Endothelial cell of umbilical vein (primary cell): ENCODE results near the gene MYO9A. TPM values are rescaled to one million over a fixed set of nuclear protein-coding genes. Genes with fewer than 3 reads are reported as not detected.

Experiments used
- BruUV-seq: library from RNA; stranded (reverse); fragments of 400-500 nt; replicated peaks from 2 replicates; lab custom pipeline; 2021; lab: Mats Ljungman, UMichigan
- CTCF ChIA-PET: fragments of 300-600, 350-600 bp; sonication (Branson Sonifier 250); formaldehyde crosslinking; loops from one replicate; lab custom pipeline; 2021; ENCODE audit warnings: antibody characterized with exemption, inconsistent platforms; lab: Charles Lee
- POLR2A ChIA-PET: fragments of 300-600, 350-600 bp; sonication (Branson Sonifier 250); formaldehyde crosslinking; loops from one replicate; lab custom pipeline; 2021; ENCODE audit warnings: antibody characterized with exemption, inconsistent platforms; lab: Charles Lee
- DNase-seq: peaks from one replicate; pipeline ENCODE4 v3.0.0-alpha.2; 2011; ENCODE audit warnings: low read depth, low spot score
- FAIRE-seq: peaks from 2 replicates; lab custom pipeline; 2011; peaks lifted over from hg19 to GRCh38; lab: Jason Lieb, UNC
- H2AFZ ChIP-seq: 2 replicates; pipeline ENCODE4 v1.6.0; 2012; ENCODE audit warnings: low read depth, low read length, control low read depth, inconsistent platforms
- H3K27ac ChIP-seq: 2 replicates; pipeline ENCODE4 v1.5.1; 2011; ENCODE audit warnings: low read depth, mild to moderate bottlenecking, control low read depth, low read length, moderate library complexity; ENCODE audit not compliant: insufficient read depth
- H3K27me3 ChIP-seq, 2 experiments: 2 replicates each; pipeline versions ENCODE4 v1.6.0 to v1.6.1; 2011; ENCODE audit warnings: low read length in 2 of 2, mixed read lengths in 1 of 2; ENCODE audit not compliant: control insufficient read depth in 2 of 2, insufficient read depth in 2 of 2
- H3K36me3 ChIP-seq, 2 experiments: 2 replicates in 1 of 2; 3 replicates in 1 of 2; pipeline ENCODE4 v1.5.1; 2011; ENCODE audit warnings: low read length in 2 of 2, mild to moderate bottlenecking in 1 of 2, moderate library complexity in 1 of 2; ENCODE audit not compliant: control insufficient read depth in 2 of 2, insufficient read depth in 2 of 2; ENCODE audit errors: extremely low read depth in 1 of 2
- H3K4me1 ChIP-seq: 3 replicates; pipeline ENCODE4 v1.5.1; 2011; ENCODE audit warnings: mild to moderate bottlenecking, low read length; ENCODE audit not compliant: control insufficient read depth, insufficient read depth; ENCODE audit errors: extremely low read depth
- H3K4me2 ChIP-seq: 2 replicates; pipeline ENCODE4 v1.6.1; 2011; ENCODE audit warnings: low read length, control low read depth, mixed read lengths; ENCODE audit not compliant: insufficient read depth
- H3K4me3 ChIP-seq, 3 experiments: fragments of 200-600 bp in 1 of 3; sonication (generic), shearing (Covaris generic) in 1 of 3; replicated peaks in 1 of 3; 2 replicates each; pipeline ENCODE4 v1.5.1; 2011 to 2016; ENCODE audit warnings: control low read depth in 3 of 3, low read length in 3 of 3, mild to moderate bottlenecking in 2 of 3, inconsistent platforms in 1 of 3, low read depth in 1 of 3, moderate library complexity in 1 of 3; ENCODE audit not compliant: insufficient read depth in 1 of 3
- H3K79me2 ChIP-seq: 2 replicates; pipeline ENCODE4 v1.6.0; 2012; ENCODE audit warnings: low read length, inconsistent platforms; ENCODE audit not compliant: control insufficient read depth, insufficient read depth
- H3K9ac ChIP-seq: replicated peaks from 2 replicates; pipeline ENCODE3; 2011; ENCODE audit warnings: low read length, control low read depth; ENCODE audit not compliant: insufficient read depth; ENCODE audit errors: extremely low read depth
- H3K9me1 ChIP-seq: replicated peaks from 3 replicates; pipeline ENCODE4 v1.6.0; 2011; ENCODE audit warnings: mild to moderate bottlenecking, low read length; ENCODE audit not compliant: control insufficient read depth, insufficient read depth; ENCODE audit errors: extremely low read depth
- H3K9me3 ChIP-seq: replicated peaks from 2 replicates; pipeline ENCODE4 v1.5.1; 2012; ENCODE audit warnings: low read length, inconsistent platforms; ENCODE audit not compliant: control insufficient read depth, insufficient read depth
- H4K20me1 ChIP-seq: replicated peaks from 2 replicates; pipeline ENCODE3; 2011; ENCODE audit warnings: mild to moderate bottlenecking, low read length; ENCODE audit not compliant: control insufficient read depth, insufficient read depth; ENCODE audit errors: extremely low read depth
- CTCF ChIP-seq, 2 donors: IDR thresholded peaks; 1 replicate in 1 of 2; 2 replicates in 1 of 2; pipeline ENCODE4 v1.5.1; 2011; ENCODE audit warnings: low read length in 2 of 2, mild to moderate bottlenecking in 2 of 2, moderate library complexity in 2 of 2, control low read depth in 1 of 2, inconsistent platforms in 1 of 2, low read depth in 1 of 2; ENCODE audit not compliant: insufficient read depth in 1 of 2; ENCODE audit errors: extremely low read depth in 1 of 2
- EZH2 ChIP-seq: IDR thresholded peaks from 2 replicates; pipeline ENCODE4 v1.6.1; 2012; ENCODE audit warnings: borderline replicate concordance, low read depth, mild to moderate bottlenecking, moderate library complexity, low read length, inconsistent platforms; ENCODE audit not compliant: severe bottlenecking
- FOS ChIP-seq: IDR thresholded peaks from 2 replicates; pipeline ENCODE4 v1.6.1; 2011; ENCODE audit warnings: mild to moderate bottlenecking, low read length, moderate library complexity, borderline replicate concordance; ENCODE audit not compliant: insufficient read depth
- GATA2 ChIP-seq: IDR thresholded peaks from 2 replicates; pipeline ENCODE4 v1.7.0; 2011; ENCODE audit warnings: low read depth, mild to moderate bottlenecking, moderate library complexity, mixed read lengths, low read length; ENCODE audit not compliant: insufficient read length, insufficient read depth
- JUN ChIP-seq: IDR thresholded peaks from 2 replicates; pipeline ENCODE4 v1.6.1; 2011; ENCODE audit warnings: borderline replicate concordance, low read depth; ENCODE audit not compliant: insufficient read length, insufficient read depth
- MYC ChIP-seq: IDR thresholded peaks from one replicate; pipeline ENCODE4 v1.6.1; 2011; ENCODE audit warnings: mild to moderate bottlenecking, low read depth, low read length
- POLR2A ChIP-seq: IDR thresholded peaks from 2 replicates; pipeline ENCODE4 v1.6.1; 2012; ENCODE audit warnings: low read depth, mild to moderate bottlenecking, control low read depth, low read length
- POLR2AphosphoS5 ChIP-seq: IDR thresholded peaks from 2 replicates; pipeline ENCODE4 v1.6.1; 2012; ENCODE audit warnings: low read depth, mild to moderate bottlenecking, control low read depth, low read length, moderate library complexity; ENCODE audit not compliant: insufficient read depth
- dilution Hi-C: fragments of 300-500 bp; cut with MboI; formaldehyde crosslinking; loops from one replicate; pipeline ENCODE4 v1.15.0; 2019; ENCODE audit warnings: low sequenced_read_pairs; ENCODE audit not compliant: extremely low pct_ligation_motif_present
- intact Hi-C: fragments of 100-400 bp; cut with micrococcal nuclease; formaldehyde crosslinking; loops from one replicate; pipeline ENCODE4 v1.10.0; 2022
- polyA plus RNA-seq, 4 experiments: library from polyadenylated mRNA; depleted of rRNA in 3 of 4; stranded (reverse) in 3 of 4; unstranded in 1 of 4; fragments of >200 nt; gene quantifications; 2 replicates each; pipeline versions ENCODE4 v1.2.1 to v1.2.3, GENCODE V29; 2011 to 2012; ENCODE audit warnings: missing spikeins in 1 of 4
- total RNA-seq: library from RNA; stranded (reverse); gene quantifications from 2 replicates; pipeline ENCODE4 v1.2.3, GENCODE V29; 2021
- TF ChIP-seq, protein P1 (sequence below): IDR thresholded peaks from 2 replicates; pipeline ENCODE4 v1.6.1; 2011; ENCODE audit not compliant: insufficient read depth, insufficient read length

Gene MYO9A
- total and polyA plus RNA-seq, 2 donors (not counting 3 experiments of a cell fraction or from before 2014, with no cell fraction given) = 6.4 to 30.3 TPM

- no peak overlapping the region for H3K9ac ChIP-seq
- no peaks in the 10 kb centered on the region for H4K20me1 ChIP-seq
- H3K4me3 ChIP-seq = no peak overlapping the region
- H3K9me3 ChIP-seq = no peaks in the 10 kb centered on the region
- no peak for DNase-seq
- FAIRE-seq = no peak
- dilution Hi-C loops (no loop called here), intact Hi-C loops (no loop called here)
- H3K36me3 ChIP-seq = no peaks in the 10 kb centered on the region
- CTCF ChIA-PET = interaction anchor here (1.0 to 2.0 kb wide), 3 partner anchors 11 to 23 kb away, joined by 3 to 6 read pairs (median 3); no protein-coding TSS in a partner anchor
- BruUV-seq = no TSS peak
- no peak overlapping the region for H3K27ac ChIP-seq
- TF ChIP-seq JUN (no peak), GATA2 (no peak), MYC (no peak), CTCF (IDR thresholded peaks at IDR 0.05; ENCODE audit: extremely low read depth in 1 of 2, insufficient read depth in 1 of 2, low read depth in 1 of 2, low read length in 2 of 2) (no peak), POLR2A (no peak), POLR2AphosphoS5 (no peak), EZH2 (no peak), FOS (no peak)
- TF ChIP-seq, protein P1, sequence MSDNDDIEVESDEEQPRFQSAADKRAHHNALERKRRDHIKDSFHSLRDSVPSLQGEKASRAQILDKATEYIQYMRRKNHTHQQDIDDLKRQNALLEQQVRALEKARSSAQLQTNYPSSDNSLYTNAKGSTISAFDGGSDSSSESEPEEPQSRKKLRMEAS = no peak
- no peak overlapping the region for H3K4me2 ChIP-seq
- POLR2A ChIA-PET = no interaction called here
- H3K4me1 ChIP-seq = no peaks in the 10 kb centered on the region
- no peak overlapping the region for H2AFZ ChIP-seq
- H3K79me2 ChIP-seq = no peaks in the 10 kb centered on the region
- H3K9me1 ChIP-seq = no peaks in the 10 kb centered on the region
- no peaks in the 10 kb centered on the region for H3K27me3 ChIP-seq
Observed at GRCh38 chr15:71921191-71921590, 196.8 kb downstream of the MYO9A start.
